ENCODE data around the gene ZNF552.
"Not testable (repeated sequence)": the region's sequence is repeated elsewhere in the genome, so short reads cannot be mapped to it uniquely, and the experiment has no call there.

Gene ZNF552

GRCh38 chr19:57814505-57815246 lies at the start of gene ZNF552:
TSS of gene ZNF552 (minus strand) at chr19:57814913. CDS start at chr19:57814743, 170 bp downstream.
- peak; percentile 37 to 43 for DNase-seq (ENCODE audit: low read depth in 2 of 2, low spot score in 1 of 2)

GRCh38 chr19:57862351-57862750 lies 47.6 kb upstream of the ZNF552 start:
- not testable (repeated sequence) for DNase-seq (ENCODE audit: low read depth in 2 of 2, low spot score in 1 of 2)

DNA sequence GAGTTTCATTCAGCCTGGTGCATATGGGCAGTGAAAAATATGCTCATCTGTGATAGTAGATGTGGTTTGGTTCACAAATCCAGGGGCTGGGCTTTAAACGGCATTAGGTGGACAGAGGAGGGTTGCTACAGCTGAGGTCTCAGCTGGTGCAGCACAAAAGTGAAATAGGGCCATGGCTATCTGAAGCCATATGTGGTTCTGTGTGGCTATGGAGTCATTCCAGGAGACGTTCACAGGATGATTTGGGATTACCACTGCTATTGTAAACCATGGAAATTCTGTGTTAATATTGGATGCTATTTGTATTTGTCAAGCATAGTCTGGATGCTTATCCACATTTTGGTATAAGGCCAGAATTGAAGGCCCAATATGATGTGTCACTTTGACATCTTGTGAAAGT lies 39.4 kb upstream of the ZNF552 start:
- DNase-seq (ENCODE audit: low read depth in 2 of 2, low spot score in 1 of 2) = not testable (repeated sequence)

GRCh38 chr19:57851812-57852603 lies 37.3 kb upstream of the ZNF552 start:
- not testable (repeated sequence) for DNase-seq (ENCODE audit: low read depth in 2 of 2, low spot score in 1 of 2)

DNA sequence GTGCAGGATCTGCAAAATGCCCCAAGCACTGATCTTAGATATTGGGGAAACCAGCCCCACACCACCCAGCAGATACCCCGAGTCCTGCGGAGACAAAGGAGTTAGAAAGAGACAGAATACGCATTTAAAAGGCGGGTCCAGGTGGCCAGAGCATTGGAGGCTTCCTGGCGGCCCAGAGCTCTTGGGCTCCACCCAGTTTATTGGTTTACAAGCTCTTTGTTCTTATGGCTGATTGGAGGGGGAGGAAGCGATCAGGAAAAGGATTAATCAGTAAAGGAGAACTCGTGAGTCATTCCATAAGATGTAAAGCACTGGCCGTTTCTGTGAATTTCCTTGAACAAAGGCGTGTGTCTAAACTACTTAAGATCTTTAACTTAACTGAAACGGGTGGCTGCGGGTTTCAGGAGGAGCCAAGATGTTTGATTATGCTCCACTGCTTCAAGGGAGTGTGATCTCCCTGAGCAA lies 35.9 kb upstream of the ZNF552 start:
- DNase-seq (ENCODE audit: low read depth in 2 of 2, low spot score in 1 of 2) = no peak

- DNase-seq (ENCODE audit: low read depth in 2 of 2, low spot score in 1 of 2) = peak; percentile 44 to 66
These were observed 35.2 kb upstream of the ZNF552 start, which contains the start of gene ZNF587 for GRCh38 chr19:57849666-57850473. TSS of gene ZNF587 (plus strand) at chr19:57849859. CDS start at chr19:57850039, 180 bp downstream.

DNA sequence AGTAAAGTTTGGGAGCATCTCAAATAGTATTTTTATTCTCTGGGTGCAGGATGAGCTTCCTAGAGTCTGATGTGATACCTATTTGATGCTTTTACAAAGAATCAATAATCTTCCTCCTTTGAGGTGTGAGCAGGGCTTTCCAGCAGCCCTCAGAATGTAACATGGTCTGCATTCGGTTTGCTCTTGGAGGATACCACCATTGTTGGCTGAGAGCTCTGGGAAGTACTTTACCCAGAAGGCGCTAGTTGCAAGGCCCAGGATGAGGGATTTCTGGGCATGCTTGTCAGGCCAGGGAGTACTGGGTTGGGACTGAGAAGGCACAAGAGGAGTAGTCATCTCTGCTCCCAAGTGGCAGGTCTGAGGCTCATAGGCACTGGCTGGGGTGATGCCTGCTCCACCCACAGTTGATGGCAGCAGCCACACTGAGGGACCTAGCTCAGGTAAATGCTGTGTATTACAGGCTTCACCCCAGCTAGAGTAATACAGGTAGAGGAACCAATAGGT lies 34.5 kb upstream of the ZNF552 start:
- DNase-seq (ENCODE audit: low read depth in 2 of 2, low spot score in 1 of 2) = not testable (repeated sequence)

- not testable (repeated sequence) for DNase-seq (ENCODE audit: low read depth in 2 of 2, low spot score in 1 of 2)
These were observed 32.5 kb upstream of the ZNF552 start for GRCh38 chr19:57847164-57847563.

GRCh38 chr19:57841122-57841763 lies 26.5 kb upstream of the ZNF552 start:
- no peak for DNase-seq (ENCODE audit: low read depth in 2 of 2, low spot score in 1 of 2)

- DNase-seq (ENCODE audit: low read depth in 2 of 2, low spot score in 1 of 2) = not testable (repeated sequence)
These were observed 24.0 kb upstream of the ZNF552 start for GRCh38 chr19:57838622-57839191.

- not testable (repeated sequence) for DNase-seq (ENCODE audit: low read depth in 2 of 2, low spot score in 1 of 2)
These were observed 22.3 kb upstream of the ZNF552 start for GRCh38 chr19:57836991-57837390.

GRCh38 chr19:57830071-57830602 lies 15.4 kb upstream of the ZNF552 start, which contains the start of gene ZNF587B:
TSS of gene ZNF587B (plus strand) at chr19:57830299. CDS start at chr19:57830529, 230 bp downstream.
- no peak for DNase-seq (ENCODE audit: low read depth in 2 of 2, low spot score in 1 of 2)

DNA sequence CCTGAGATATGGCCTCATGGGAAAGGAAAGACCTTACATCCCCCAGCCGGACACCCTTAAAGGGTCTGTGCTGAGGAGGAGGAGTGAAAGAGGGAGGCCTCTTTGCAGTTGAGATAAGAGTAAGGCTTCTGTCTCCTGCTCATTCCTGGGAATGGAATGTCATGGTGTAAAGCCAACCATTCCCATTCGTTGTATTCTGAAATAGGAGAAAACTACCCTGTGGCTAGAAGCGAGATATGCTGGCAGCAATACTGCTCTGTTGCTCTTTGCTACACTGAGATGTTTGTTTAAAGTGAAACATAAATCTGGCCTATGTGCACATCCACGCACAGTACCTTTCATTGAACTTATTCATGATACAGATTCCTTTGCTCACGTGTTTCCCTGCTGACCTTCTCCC lies 14.6 kb upstream of the ZNF552 start:
- no peak for DNase-seq (ENCODE audit: low read depth in 2 of 2, low spot score in 1 of 2)

- DNase-seq (ENCODE audit: low read depth in 2 of 2, low spot score in 1 of 2) = no peak
These were observed 10.8 kb upstream of the ZNF552 start for GRCh38 chr19:57825511-57825910.

- DNase-seq (ENCODE audit: low read depth in 2 of 2, low spot score in 1 of 2) = not testable (repeated sequence)
These were observed 8.9 kb upstream of the ZNF552 start for GRCh38 chr19:57823608-57824007.

GRCh38 chr19:57823155-57823554 lies 8.4 kb upstream of the ZNF552 start:
- DNase-seq (ENCODE audit: low read depth in 2 of 2, low spot score in 1 of 2) = not testable (repeated sequence)

DNA sequence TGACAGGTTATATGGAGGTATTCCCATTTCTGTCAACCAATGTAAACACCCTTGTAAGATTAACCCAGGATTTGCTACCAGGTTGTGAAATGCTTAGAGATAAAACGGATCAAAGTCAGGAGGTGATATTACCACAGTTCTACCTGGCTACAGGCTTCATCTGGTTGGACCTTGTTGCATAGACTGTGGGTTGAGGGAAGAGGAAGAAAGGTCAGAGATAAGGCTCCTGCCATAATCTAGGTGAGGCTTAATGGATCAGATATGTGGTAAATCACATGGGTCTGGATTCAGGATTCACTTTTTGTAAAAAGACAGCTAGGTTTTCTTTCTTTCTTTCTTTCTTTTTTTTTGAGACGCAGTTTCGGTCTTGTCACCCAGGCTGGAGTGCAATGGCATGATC lies 6.8 kb upstream of the ZNF552 start:
- DNase-seq (ENCODE audit: low read depth in 2 of 2, low spot score in 1 of 2) = not testable (repeated sequence)

- DNase-seq (ENCODE audit: low read depth in 2 of 2, low spot score in 1 of 2) = not testable (repeated sequence)
These were observed 6.4 kb upstream of the ZNF552 start for GRCh38 chr19:57821095-57821494.

DNA sequence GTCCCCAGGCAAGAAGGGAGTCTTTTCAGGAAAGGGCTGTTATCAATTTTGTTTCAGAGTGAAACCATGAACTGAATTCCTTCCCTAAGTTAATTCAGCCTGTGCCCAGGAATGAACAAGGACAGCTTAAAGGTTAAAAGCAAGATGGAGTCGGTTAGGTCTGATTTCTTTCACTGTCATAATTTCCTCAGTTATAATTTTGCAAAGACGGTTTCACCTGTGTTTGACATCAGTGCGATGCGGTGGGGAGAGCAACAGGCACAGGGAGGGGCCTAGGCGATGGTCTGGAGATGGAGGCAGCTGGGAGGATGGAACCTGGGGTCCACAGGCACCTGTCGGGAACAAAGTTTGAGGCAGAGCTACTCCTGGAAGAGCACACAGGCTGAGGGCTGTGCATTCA lies 5.9 kb upstream of the ZNF552 start:
- no peak for DNase-seq (ENCODE audit: low read depth in 2 of 2, low spot score in 1 of 2)
